Hepatocyte (in vitro differentiated cells): ENCODE data around the gene RNASE13. TPM values are rescaled to one million over a fixed set of nuclear protein-coding genes. Genes with fewer than 3 reads are reported as not detected.
A peak's percentile ranks its signal among the peaks of the same experiment; 100 is the strongest.

Experiments used
- DNase-seq: peaks from one replicate; pipeline ENCODE4 v3.0.0-alpha.2; 2016; ENCODE audit warnings: low spot score
- H2AFZ ChIP-seq: fragments of 200-600 bp; sonication (generic); 2 replicates; pipeline ENCODE4 v1.6.0; 2016; ENCODE audit warnings: antibody characterized with exemption, mild to moderate bottlenecking
- H3K27ac ChIP-seq: fragments of 200-600 bp; sonication (generic); 2 replicates; pipeline ENCODE4 v1.5.1; 2016; ENCODE audit warnings: mild to moderate bottlenecking
- H3K27me3 ChIP-seq: fragments of 200-600 bp; sonication (generic); 2 replicates; pipeline ENCODE4 v1.6.1; 2016
- H3K36me3 ChIP-seq: fragments of 200-600 bp; sonication (generic); replicated peaks from 2 replicates; pipeline ENCODE4 v1.5.1; 2016; ENCODE audit warnings: low read depth; ENCODE audit not compliant: insufficient read depth
- H3K4me1 ChIP-seq: fragments of 200-600 bp; sonication (generic); 2 replicates; pipeline ENCODE4 v1.5.1; 2016; ENCODE audit warnings: mild to moderate bottlenecking, moderate library complexity; ENCODE audit not compliant: insufficient read depth
- H3K4me2 ChIP-seq: fragments of 200-600 bp; sonication (generic); 2 replicates; pipeline ENCODE4 v1.6.0; 2016
- H3K4me3 ChIP-seq: fragments of 200-600 bp; sonication (generic); 2 replicates; pipeline ENCODE4 v1.5.1; 2016; ENCODE audit warnings: mild to moderate bottlenecking
- H3K79me2 ChIP-seq: fragments of 200-600 bp; sonication (generic); 2 replicates; pipeline ENCODE4 v1.6.0; 2017; ENCODE audit warnings: mild to moderate bottlenecking
- H3K9me2 ChIP-seq: fragments of 200-600 bp; sonication (generic); replicated peaks from 2 replicates; pipeline ENCODE4 v1.6.0; 2017; ENCODE audit warnings: mild to moderate bottlenecking; ENCODE audit not compliant: insufficient read depth
- H3K9me3 ChIP-seq: fragments of 200-600 bp; sonication (generic); 2 replicates; pipeline ENCODE4 v1.5.1; 2016; ENCODE audit warnings: low read depth, mild to moderate bottlenecking
- H4K20me1 ChIP-seq: fragments of 200-600 bp; sonication (generic); 2 replicates; pipeline ENCODE4 v1.6.0; 2016; ENCODE audit warnings: mild to moderate bottlenecking; ENCODE audit not compliant: insufficient read depth, poor library complexity, severe bottlenecking
- CTCF ChIP-seq: fragments of 200-600 bp; sonication (generic); IDR thresholded peaks from 2 replicates; pipeline ENCODE4 v1.5.1; 2016; ENCODE audit warnings: antibody characterized with exemption, mild to moderate bottlenecking; ENCODE audit not compliant: poor library complexity
- EZH2 ChIP-seq: fragments of 200-600 bp; sonication (generic); IDR thresholded peaks from 2 replicates; pipeline ENCODE4 v1.6.1; 2016; ENCODE audit warnings: antibody characterized with exemption, mild to moderate bottlenecking, borderline replicate concordance
- EZH2phosphoT487 ChIP-seq: fragments of 200-600 bp; sonication (generic); IDR thresholded peaks from one replicate; pipeline ENCODE4 v1.6.1; 2018; ENCODE audit warnings: antibody characterized with exemption, mild to moderate bottlenecking, low read depth, moderate library complexity; ENCODE audit not compliant: unreplicated experiment, severe bottlenecking
- WGBS: methylation state at CpG from one replicate; pipeline ENCODE4 v1.1.6; 2016; ENCODE audit warnings: low lambda C conversion rate; ENCODE audit errors: missing lambda C conversion rate; 5-methylcytosine and 5-hydroxymethylcytosine counted together
- polyA plus RNA-seq: library from polyadenylated mRNA; unstranded; fragments of >200 nt; fragmentation: Nextera tagmentation; extraction: Ambion mirVana; gene quantifications from 2 replicates; pipeline ENCODE4 v1.2.1, GENCODE V29; 2016
- total RNA-seq: library from RNA; depleted of rRNA; stranded (reverse); fragments of >200 nt; gene quantifications from 2 replicates; pipeline ENCODE4 v1.2.3, GENCODE V29; 2014

RNASE13 gene
- total and polyA plus RNA-seq, 2 experiments from 2014 or later, result not detected

GRCh38 chr14:21043974-21044618 lies 9.5 kb upstream of the RNASE13 start:
- Histone ChIP-seq H2AFZ (no peak overlapping the region), H4K20me1 (no peaks in the 10 kb centered on the region), H3K36me3 (no peaks in the 10 kb centered on the region), H3K9me3 (no peaks in the 10 kb centered on the region), H3K4me3 (no peak overlapping the region), H3K27me3 (no peaks in the 10 kb centered on the region), H3K79me2 (no peaks in the 10 kb centered on the region), H3K9me2 (no peaks in the 10 kb centered on the region), H3K27ac (peak overlapping the region; percentile 10), H3K4me1 (peaks cover 9% of the 10 kb centered on the region), H3K4me2 (no peak overlapping the region)
- TF ChIP-seq CTCF, result no peak
- TF ChIP-seq EZH2, result no peak
- no peak for TF ChIP-seq EZH2phosphoT487
- WGBS, result 60% methylated on average over 6 of the region's 6 CpGs
- DNase-seq, result no peak

DNA sequence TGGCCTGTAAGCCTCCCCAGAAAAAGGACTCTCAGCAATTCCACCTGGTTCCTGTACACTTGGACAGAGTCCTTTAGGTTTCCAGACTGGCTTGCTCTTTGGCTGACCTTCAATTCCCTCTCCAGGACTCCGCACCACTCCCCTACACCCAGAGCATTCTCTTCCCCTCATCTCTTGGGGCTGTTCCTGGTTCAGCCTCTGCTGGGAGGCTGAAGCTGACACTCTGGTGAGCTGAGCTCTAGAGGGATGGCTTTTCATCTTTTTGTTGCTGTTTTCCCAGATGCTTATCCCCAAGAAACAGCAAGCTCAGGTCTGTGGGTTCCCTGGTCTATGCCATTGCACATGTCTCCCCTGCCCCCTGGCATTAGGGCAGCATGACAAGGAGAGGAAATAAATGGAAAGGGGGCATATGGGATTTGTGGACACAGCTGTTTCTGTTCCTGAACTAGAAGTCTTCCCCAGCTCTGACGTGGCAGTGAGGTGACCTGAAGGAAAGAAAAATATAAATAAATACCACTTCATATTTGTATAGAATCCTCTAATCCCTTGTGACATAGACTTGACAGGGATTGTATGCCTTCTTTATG lies 8.9 kb upstream of the RNASE13 start:
- Histone ChIP-seq H3K79me2 (no peaks in the 10 kb centered on the region), H3K4me2 (no peak overlapping the region), H3K9me3 (no peaks in the 10 kb centered on the region), H3K4me3 (no peak overlapping the region), H2AFZ (no peak overlapping the region), H3K27me3 (no peaks in the 10 kb centered on the region), H3K9me2 (no peaks in the 10 kb centered on the region), H4K20me1 (no peaks in the 10 kb centered on the region), H3K4me1 (peaks cover 14% of the 10 kb centered on the region), H3K27ac (peak overlapping the region; percentile 10), H3K36me3 (no peaks in the 10 kb centered on the region)
- TF ChIP-seq EZH2phosphoT487 (no peak), EZH2 (no peak), CTCF (no peak)
- 79% methylated on average over 2 of the region's 2 CpGs for WGBS
- no peak for DNase-seq

DNA sequence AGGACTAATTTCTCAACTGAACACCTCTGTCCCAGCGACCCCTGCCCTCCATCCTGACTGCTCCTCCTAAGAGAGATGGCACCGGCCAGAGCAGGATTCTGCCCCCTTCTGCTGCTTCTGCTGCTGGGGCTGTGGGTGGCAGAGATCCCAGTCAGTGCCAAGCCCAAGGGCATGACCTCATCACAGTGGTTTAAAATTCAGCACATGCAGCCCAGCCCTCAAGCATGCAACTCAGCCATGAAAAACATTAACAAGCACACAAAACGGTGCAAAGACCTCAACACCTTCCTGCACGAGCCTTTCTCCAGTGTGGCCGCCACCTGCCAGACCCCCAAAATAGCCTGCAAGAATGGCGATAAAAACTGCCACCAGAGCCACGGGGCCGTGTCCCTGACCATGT lies 8.3 kb upstream of the RNASE13 start:
- Histone ChIP-seq H3K4me3 (no peak overlapping the region), H4K20me1 (no peaks in the 10 kb centered on the region), H3K36me3 (no peaks in the 10 kb centered on the region), H3K27me3 (no peaks in the 10 kb centered on the region), H3K27ac (no peak overlapping the region), H3K9me2 (no peaks in the 10 kb centered on the region), H3K4me2 (no peak overlapping the region), H2AFZ (no peak overlapping the region), H3K79me2 (no peaks in the 10 kb centered on the region), H3K9me3 (no peaks in the 10 kb centered on the region), H3K4me1 (peaks cover 19% of the 10 kb centered on the region)
- TF ChIP-seq EZH2, result no peak
- TF ChIP-seq EZH2phosphoT487, result no peak
- no peak for TF ChIP-seq CTCF
- DNase-seq, result no peak
- 88% methylated on average over 8 of the region's 8 CpGs for WGBS
